GM19023 (cell line): ENCODE measurements around the gene MGAM2.

ENCODE experiments used
- ATAC-seq: cut with Tn5 transposase; IDR thresholded peaks from one replicate; pipeline ENCODE4 v1.9.1; 2021; ENCODE audit warnings: mild to moderate bottlenecking, moderate library complexity; ENCODE audit not compliant: unreplicated experiment

MGAM2 gene

GRCh38 chr7:142174441-142174840 lies 62.9 kb downstream of the MGAM2 start:
- no peak for ATAC-seq

- ATAC-seq = no peak
Measured at GRCh38 chr7:142175594-142175993, 64.1 kb downstream of the MGAM2 start.

- no peak for ATAC-seq
Measured at GRCh38 chr7:142176901-142177300, 65.4 kb downstream of the MGAM2 start.

- no peak for ATAC-seq
Measured at GRCh38 chr7:142177869-142178268, 66.4 kb downstream of the MGAM2 start.

GRCh38 chr7:142180426-142180825 lies 68.9 kb downstream of the MGAM2 start:
- no peak for ATAC-seq

- no peak for ATAC-seq
Measured at GRCh38 chr7:142181211-142181610, 69.7 kb downstream of the MGAM2 start.

GRCh38 chr7:142181966-142182365 lies 70.4 kb downstream of the MGAM2 start:
- ATAC-seq = no peak

- ATAC-seq = no peak
Measured at GRCh38 chr7:142185069-142185468, 73.6 kb downstream of the MGAM2 start.

- no peak for ATAC-seq
Measured at GRCh38 chr7:142185801-142186200, 74.3 kb downstream of the MGAM2 start.

GRCh38 chr7:142188154-142188553 lies 76.6 kb downstream of the MGAM2 start:
- no peak for ATAC-seq

- no peak for ATAC-seq
Measured at GRCh38 chr7:142188846-142189245, 77.3 kb downstream of the MGAM2 start.

- ATAC-seq = no peak
Measured at GRCh38 chr7:142194201-142194600, 82.7 kb downstream of the MGAM2 start.

GRCh38 chr7:142196066-142196840 lies 84.7 kb downstream of the MGAM2 start:
- ATAC-seq = no peak

- no peak for ATAC-seq
Measured at GRCh38 chr7:142200206-142200605, 88.7 kb downstream of the MGAM2 start.

- no peak for ATAC-seq
Measured at GRCh38 chr7:142228537-142229104, 117.1 kb downstream of the MGAM2 start.

- no peak for ATAC-seq
Measured at GRCh38 chr7:142231716-142232115, 120.2 kb downstream of the MGAM2 start.

- ATAC-seq = no peak
Measured at GRCh38 chr7:142240546-142240945, 129.0 kb downstream of the MGAM2 start.

GRCh38 chr7:142243823-142244222 lies 132.3 kb downstream of the MGAM2 start:
- ATAC-seq = no peak

- ATAC-seq = no peak
Measured at GRCh38 chr7:142248166-142249160, 136.9 kb downstream of the MGAM2 start.

- ATAC-seq = no peak
Measured at GRCh38 chr7:142249918-142250317, 138.4 kb downstream of the MGAM2 start.

- no peak for ATAC-seq
Measured at GRCh38 chr7:142250705-142251104, 139.2 kb downstream of the MGAM2 start.
